Right atrium auricular region (tissue), 2 donors: ENCODE data around the gene BLID. TPM values are rescaled to one million over a fixed set of nuclear protein-coding genes. Genes with fewer than 3 reads are reported as not detected.

ENCODE experiments used
- DNase-seq: peaks from one replicate; pipeline ENCODE4 v3.0.0-alpha.2; 2019; ENCODE audit warnings: low spot score
- H3K27ac ChIP-seq, 2 donors: fragments of 200-600 bp; sonication (generic); 1 replicate in 1 of 2; 2 replicates in 1 of 2; pipeline ENCODE4 v1.5.1; 2016 to 2019
- H3K27me3 ChIP-seq, 2 donors: fragments of 200-600 bp; sonication (generic); one replicate each; pipeline versions ENCODE4 v1.5.1 to v1.6.0; 2017 to 2019
- H3K36me3 ChIP-seq: fragments of 200-600 bp; sonication (generic); one replicate; pipeline ENCODE4 v1.5.1; 2016
- H3K4me1 ChIP-seq, 2 donors: fragments of 200-600 bp; sonication (generic); one replicate each; pipeline versions ENCODE4 v1.5.1 to v1.6.0; 2017 to 2019
- H3K4me3 ChIP-seq, 2 donors: fragments of 200-600 bp; sonication (generic); 1 replicate in 1 of 2; 2 replicates in 1 of 2; pipeline ENCODE4 v1.5.1; 2017 to 2019; ENCODE audit warnings: mild to moderate bottlenecking in 1 of 2, moderate library complexity in 1 of 2
- H3K9me3 ChIP-seq, 2 donors: fragments of 200-600 bp; sonication (generic); one replicate each; pipeline ENCODE4 v1.5.1; 2019
- CTCF ChIP-seq, 2 donors: fragments of 200-600 bp; sonication (generic); IDR thresholded peaks; one replicate each; pipeline ENCODE4 v1.5.1; 2019; ENCODE audit warnings: antibody characterized with exemption in 2 of 2
- total RNA-seq, 2 donors: library from RNA; depleted of rRNA; stranded (reverse); fragments of >200 nt; gene quantifications; one replicate each; pipeline ENCODE4 v1.1.0, GENCODE V29; 2016

Gene BLID
- total RNA-seq, 2 donors from 2014 or later: 1.1 to 1.2 TPM

GRCh38 chr11:122075016-122075415 is 41.0 kb downstream of the BLID start:
- H3K4me1 ChIP-seq: peaks cover 0 to 1% of the 10 kb centered on the region in 2 donors
- H3K27ac ChIP-seq: no peak overlapping the region
- no peak for DNase-seq
- H3K27me3 ChIP-seq: no peaks in the 10 kb centered on the region
- no peaks in the 10 kb centered on the region for H3K9me3 ChIP-seq
- no peak overlapping the region for H3K4me3 ChIP-seq
- H3K36me3 ChIP-seq: no peaks in the 10 kb centered on the region
- no peak for TF ChIP-seq CTCF (IDR thresholded peaks at IDR 0.05)

- Histone ChIP-seq H3K36me3 (no peaks in the 10 kb centered on the region), H3K27ac (no peak overlapping the region), H3K4me3 (no peak overlapping the region), H3K9me3 (no peaks in the 10 kb centered on the region), H3K4me1 (peaks cover 0 to 5% of the 10 kb centered on the region in 2 donors), H3K27me3 (no peaks in the 10 kb centered on the region)
- DNase-seq: no peak
- TF ChIP-seq CTCF (IDR thresholded peaks at IDR 0.05): no peak
Observed at GRCh38 chr11:122074022-122074421, 42.0 kb downstream of the BLID start.

- TF ChIP-seq CTCF (IDR thresholded peaks at IDR 0.05): no peak
- DNase-seq: no peak
- H3K36me3 ChIP-seq: no peaks in the 10 kb centered on the region
- no peaks in the 10 kb centered on the region for H3K9me3 ChIP-seq
- no peak overlapping the region for H3K27ac ChIP-seq
- H3K27me3 ChIP-seq: no peaks in the 10 kb centered on the region
- H3K4me3 ChIP-seq: no peak overlapping the region
- peaks cover 0 to 10% of the 10 kb centered on the region in 2 donors for H3K4me1 ChIP-seq
Observed at GRCh38 chr11:122071709-122072202, 44.3 kb downstream of the BLID start.

GRCh38 chr11:122069707-122070360 is 46.2 kb downstream of the BLID start:
- no peak overlapping the region for H3K4me3 ChIP-seq
- H3K4me1 ChIP-seq: peaks cover 0 to 10% of the 10 kb centered on the region in 2 donors
- DNase-seq: peak; percentile 70
- TF ChIP-seq CTCF (IDR thresholded peaks at IDR 0.05): no peak
- H3K9me3 ChIP-seq: no peaks in the 10 kb centered on the region
- no peaks in the 10 kb centered on the region for H3K36me3 ChIP-seq
- no peaks in the 10 kb centered on the region for H3K27me3 ChIP-seq
- H3K27ac ChIP-seq: no peak overlapping the region

- H3K36me3 ChIP-seq: no peaks in the 10 kb centered on the region
- peaks cover 0 to 10% of the 10 kb centered on the region in 2 donors for H3K4me1 ChIP-seq
- H3K27ac ChIP-seq: no peak overlapping the region
- no peak overlapping the region for H3K4me3 ChIP-seq
- TF ChIP-seq CTCF (IDR thresholded peaks at IDR 0.05): no peak
- H3K9me3 ChIP-seq: no peaks in the 10 kb centered on the region
- H3K27me3 ChIP-seq: no peaks in the 10 kb centered on the region
- no peak for DNase-seq
Observed at GRCh38 chr11:122068837-122069236, 47.2 kb downstream of the BLID start.

GRCh38 chr11:122068141-122068540 is 47.9 kb downstream of the BLID start:
- no peak overlapping the region for H3K4me3 ChIP-seq
- TF ChIP-seq CTCF (IDR thresholded peaks at IDR 0.05): no peak
- H3K4me1 ChIP-seq: peaks cover 0 to 10% of the 10 kb centered on the region in 2 donors
- no peak for DNase-seq
- no peaks in the 10 kb centered on the region for H3K9me3 ChIP-seq
- no peaks in the 10 kb centered on the region for H3K36me3 ChIP-seq
- H3K27ac ChIP-seq: no peak overlapping the region
- H3K27me3 ChIP-seq: no peaks in the 10 kb centered on the region
